Calu3 (cell line): ENCODE data around the gene SRSF3. TPM values are rescaled to one million over a fixed set of nuclear protein-coding genes. Genes with fewer than 3 reads are reported as not detected.

Experiments
- BruUV-seq: library from RNA; stranded (reverse); fragments of 400-500 nt; replicated peaks from 2 replicates; lab custom pipeline; 2021; lab: Mats Ljungman, UMichigan
- CTCF ChIA-PET: fragments of 300-600 bp; sonication (Branson Sonifier 250); formaldehyde crosslinking; loops from one replicate; lab custom pipeline; 2022; ENCODE audit warnings: antibody characterized with exemption; lab: Charles Lee
- DNase-seq: peaks from one replicate; pipeline ENCODE4 v3.0.0; 2022
- H3K27ac Mint-ChIP-seq: one replicate; pipeline ENCODE4 v1.8.0; 2022; ENCODE audit warnings: mixed read lengths; ENCODE audit not compliant: unreplicated experiment
- H3K27me3 Mint-ChIP-seq: one replicate; pipeline ENCODE4 v1.8.0; 2022; ENCODE audit warnings: mixed read lengths; ENCODE audit not compliant: unreplicated experiment
- H3K36me3 Mint-ChIP-seq: one replicate; pipeline ENCODE4 v1.8.0; 2022; ENCODE audit warnings: mild to moderate bottlenecking, moderate library complexity, mixed read lengths; ENCODE audit not compliant: insufficient read depth, unreplicated experiment
- H3K4me1 Mint-ChIP-seq: one replicate; pipeline ENCODE4 v1.8.0; 2022; ENCODE audit warnings: mild to moderate bottlenecking, low read depth, mixed read lengths; ENCODE audit not compliant: unreplicated experiment
- H3K4me3 Mint-ChIP-seq: one replicate; pipeline ENCODE4 v1.8.0; 2022; ENCODE audit warnings: mild to moderate bottlenecking, low read depth, moderate library complexity, mixed read lengths; ENCODE audit not compliant: unreplicated experiment
- H3K9me3 Mint-ChIP-seq: one replicate; pipeline ENCODE4 v1.8.0; 2022; ENCODE audit warnings: low read depth, mixed read lengths; ENCODE audit not compliant: unreplicated experiment
- intact Hi-C: fragments of 100-400 bp; cut with micrococcal nuclease; formaldehyde crosslinking; loops from one replicate; pipeline ENCODE4 v1.10.0; 2022; ENCODE audit not compliant: unreplicated experiment
- total RNA-seq: library from RNA; stranded (reverse); gene quantifications from 2 replicates; pipeline ENCODE4 v1.2.3, GENCODE V29; 2022
- TF ChIP-seq, protein P1 (sequence below): fragments of 200-600 bp; IDR thresholded peaks from one replicate; pipeline ENCODE4 v1.8.0; 2022; ENCODE audit warnings: antibody characterized with exemption; ENCODE audit not compliant: unreplicated experiment

SRSF3 gene
- total RNA-seq, 1 experiment from 2014 or later, result 370 TPM

DNA sequence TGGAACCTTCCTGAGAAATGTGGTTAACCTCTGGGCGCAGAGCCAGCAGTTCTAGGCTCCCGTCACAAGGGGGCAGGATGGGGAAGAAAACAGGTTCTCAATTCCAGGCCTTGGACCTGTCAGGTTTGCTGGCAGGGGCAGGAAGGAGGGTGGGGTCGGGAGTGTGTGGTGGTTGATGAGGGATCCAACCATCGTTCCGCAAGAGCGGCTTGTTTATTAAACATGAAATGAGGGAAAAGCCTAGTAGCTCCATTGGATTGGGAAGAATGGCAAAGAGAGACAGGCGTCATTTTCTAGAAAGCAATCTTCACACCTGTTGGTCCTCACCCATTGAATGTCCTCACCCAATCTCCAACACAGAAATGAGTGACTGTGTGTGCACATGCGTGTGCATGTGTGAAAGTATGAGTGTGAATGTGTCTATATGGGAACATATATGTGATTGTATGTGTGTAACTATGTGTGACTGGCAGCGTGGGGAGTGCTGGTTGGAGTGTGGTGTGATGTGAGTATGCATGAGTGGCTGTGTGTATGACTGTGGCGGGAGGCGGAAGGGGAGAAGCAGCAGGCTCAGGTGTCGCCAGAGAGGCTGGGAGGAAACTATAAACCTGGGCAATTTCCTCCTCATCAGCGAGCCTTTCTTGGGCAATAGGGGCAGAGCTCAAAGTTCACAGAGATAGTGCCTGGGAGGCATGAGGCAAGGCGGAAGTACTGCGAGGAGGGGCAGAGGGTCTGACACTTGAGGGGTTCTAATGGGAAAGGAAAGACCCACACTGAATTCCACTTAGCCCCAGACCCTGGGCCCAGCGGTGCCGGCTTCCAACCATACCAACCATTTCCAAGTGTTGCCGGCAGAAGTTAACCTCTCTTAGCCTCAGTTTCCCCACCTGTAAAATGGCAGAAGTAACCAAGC lies 29.6 kb downstream of the SRSF3 start:
- BruUV-seq, result no TSS peak
- TF ChIP-seq, protein P1, sequence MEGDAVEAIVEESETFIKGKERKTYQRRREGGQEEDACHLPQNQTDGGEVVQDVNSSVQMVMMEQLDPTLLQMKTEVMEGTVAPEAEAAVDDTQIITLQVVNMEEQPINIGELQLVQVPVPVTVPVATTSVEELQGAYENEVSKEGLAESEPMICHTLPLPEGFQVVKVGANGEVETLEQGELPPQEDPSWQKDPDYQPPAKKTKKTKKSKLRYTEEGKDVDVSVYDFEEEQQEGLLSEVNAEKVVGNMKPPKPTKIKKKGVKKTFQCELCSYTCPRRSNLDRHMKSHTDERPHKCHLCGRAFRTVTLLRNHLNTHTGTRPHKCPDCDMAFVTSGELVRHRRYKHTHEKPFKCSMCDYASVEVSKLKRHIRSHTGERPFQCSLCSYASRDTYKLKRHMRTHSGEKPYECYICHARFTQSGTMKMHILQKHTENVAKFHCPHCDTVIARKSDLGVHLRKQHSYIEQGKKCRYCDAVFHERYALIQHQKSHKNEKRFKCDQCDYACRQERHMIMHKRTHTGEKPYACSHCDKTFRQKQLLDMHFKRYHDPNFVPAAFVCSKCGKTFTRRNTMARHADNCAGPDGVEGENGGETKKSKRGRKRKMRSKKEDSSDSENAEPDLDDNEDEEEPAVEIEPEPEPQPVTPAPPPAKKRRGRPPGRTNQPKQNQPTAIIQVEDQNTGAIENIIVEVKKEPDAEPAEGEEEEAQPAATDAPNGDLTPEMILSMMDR, result peak; percentile 92
- no peak overlapping the region for H3K4me3 Mint-ChIP-seq

DNA sequence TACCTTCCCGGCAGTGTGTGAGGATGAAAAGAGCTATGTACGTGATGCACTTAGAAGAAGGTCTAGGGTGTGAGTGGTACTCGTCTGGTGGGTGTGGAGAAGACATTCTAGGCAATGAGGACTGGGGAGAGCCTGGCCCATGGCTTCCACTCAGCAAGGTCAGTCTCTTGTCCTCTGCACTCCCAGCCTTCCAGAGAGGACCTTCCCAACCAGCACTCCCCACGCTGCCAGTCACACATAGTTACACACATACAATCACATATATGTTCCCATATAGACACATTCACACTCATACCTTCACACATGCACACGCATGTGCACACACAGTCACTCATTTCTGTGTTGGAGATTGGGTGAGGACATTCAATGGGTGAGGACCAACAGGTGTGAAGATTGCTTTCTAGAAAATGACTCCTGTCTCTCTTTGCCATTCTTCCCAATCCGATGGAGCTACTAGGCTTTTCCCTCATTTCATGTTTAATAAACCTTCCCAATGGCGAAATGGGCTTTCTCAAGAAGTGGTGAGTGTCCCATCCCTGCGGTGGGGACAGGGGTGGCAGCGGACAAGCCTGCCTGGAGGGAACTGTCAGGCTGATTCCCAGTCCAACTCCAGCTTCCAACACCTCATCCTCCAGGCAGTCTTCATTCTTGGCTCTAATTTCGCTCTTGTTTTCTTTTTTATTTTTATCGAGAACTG lies 30.4 kb downstream of the SRSF3 start:
- H3K27me3 Mint-ChIP-seq, result no peaks in the 10 kb centered on the region

More for the DNA sequence above, 29.6 kb downstream of the SRSF3 start:
- intact Hi-C loops, result loop anchor here (1.0 to 2.0 kb wide), 4 partner anchors 55 to 135 kb away; partner anchors contain the start of gene CDKN1A
- CTCF ChIA-PET, result interaction anchor here (0.6 to 2.0 kb wide), 4 partner anchors 43 to 146 kb away, joined by 3 to 6 read pairs (median 4); partner anchors contain the start of gene CDKN1A
- H3K27me3 Mint-ChIP-seq, result no peaks in the 10 kb centered on the region
- peaks cover 37% of the 10 kb centered on the region for H3K4me1 Mint-ChIP-seq
- H3K36me3 Mint-ChIP-seq, result peaks cover 14% of the 10 kb centered on the region
- peak overlapping the region; percentile 0 for H3K27ac Mint-ChIP-seq
- DNase-seq, result peak; percentile 92
- H3K9me3 Mint-ChIP-seq, result no peaks in the 10 kb centered on the region

DNA sequence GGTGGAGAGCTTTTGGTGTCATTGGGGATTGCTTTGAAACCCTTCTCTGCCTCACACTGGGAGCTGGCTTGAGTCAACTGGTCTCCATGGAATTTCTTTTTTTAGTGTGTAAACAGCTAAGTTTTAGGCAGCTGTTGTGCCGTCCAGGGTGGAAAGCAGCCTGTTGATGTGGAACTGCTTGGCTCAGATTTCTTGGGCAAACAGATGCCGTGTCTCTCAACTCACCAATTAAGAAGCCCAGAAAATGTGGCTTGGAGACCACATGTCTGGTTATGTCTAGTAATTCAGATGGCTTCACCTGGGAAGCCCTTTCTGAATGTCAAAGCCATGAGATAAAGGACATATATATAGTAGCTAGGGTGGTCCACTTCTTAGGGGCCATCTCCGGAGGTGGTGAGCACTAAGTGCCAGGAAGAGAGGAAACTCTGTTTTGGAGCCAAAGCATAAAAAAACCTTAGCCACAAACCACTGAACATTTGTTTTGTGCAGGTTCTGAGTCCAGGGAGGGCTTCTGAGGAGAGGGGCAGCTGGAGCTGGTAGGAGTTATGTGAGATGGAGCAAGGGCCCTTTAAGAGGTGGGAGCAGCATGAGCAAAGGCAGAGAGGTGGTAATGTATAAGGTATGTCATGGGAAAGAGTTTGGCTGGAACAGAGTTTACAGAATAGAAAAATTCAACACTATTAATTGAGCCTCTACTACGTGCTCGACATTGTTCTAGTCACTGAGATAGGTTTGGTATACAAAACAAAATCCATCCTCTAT lies 31.2 kb downstream of the SRSF3 start:
- Mint-ChIP-seq H3K36me3 (peaks cover 11% of the 10 kb centered on the region), H3K27me3 (no peaks in the 10 kb centered on the region), H3K4me1 (peaks cover 33% of the 10 kb centered on the region), H3K4me3 (no peak overlapping the region), H3K27ac (no peak overlapping the region), H3K9me3 (no peaks in the 10 kb centered on the region)
- CTCF ChIA-PET, result interaction anchor here (1.7 to 2.0 kb wide), 2 partner anchors 42 to 53 kb away, joined by 4 to 6 read pairs; partner anchors contain the start of gene CDKN1A
- TF ChIP-seq, protein P1, result no peak
- no peak for DNase-seq
- no TSS peak for BruUV-seq
- intact Hi-C loops, result no loop called here

More for the DNA sequence above, 30.4 kb downstream of the SRSF3 start:
- Mint-ChIP-seq H3K36me3 (peaks cover 14% of the 10 kb centered on the region), H3K4me1 (peaks cover 33% of the 10 kb centered on the region), H3K4me3 (no peak overlapping the region), H3K27ac (no peak overlapping the region), H3K9me3 (no peaks in the 10 kb centered on the region)
- TF ChIP-seq, protein P1, result no peak
- no peak for DNase-seq
- no TSS peak for BruUV-seq
- CTCF ChIA-PET, result interaction anchor here (0.6 to 2.0 kb wide), 3 partner anchors 42 to 134 kb away, joined by 4 to 6 read pairs (median 4); partner anchors contain the start of gene CDKN1A
- intact Hi-C loops, result no loop called here

DNA sequence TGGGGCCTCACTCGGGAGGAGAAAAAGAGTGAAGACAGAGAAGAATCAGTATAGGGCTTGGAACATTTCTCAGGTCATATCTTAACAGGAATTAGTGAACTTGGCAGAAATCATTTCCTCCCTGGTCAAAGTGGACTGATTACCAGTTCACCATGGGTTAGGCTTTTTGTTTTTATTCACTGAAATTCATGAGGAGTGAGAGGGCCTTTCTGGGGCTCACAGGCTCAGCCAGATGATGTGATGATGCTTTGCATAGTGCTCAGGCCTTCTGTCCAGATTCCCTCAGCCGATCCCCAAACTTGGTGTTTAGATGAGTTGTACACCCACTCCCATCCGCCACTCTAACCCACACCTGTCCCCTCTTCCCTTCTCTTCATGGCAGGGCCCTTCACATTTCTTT lies 32.5 kb downstream of the SRSF3 start:
- TF ChIP-seq, protein P1, result no peak
- no peaks in the 10 kb centered on the region for H3K9me3 Mint-ChIP-seq
- no TSS peak for BruUV-seq
- CTCF ChIA-PET, result no interaction called here
- peaks cover 33% of the 10 kb centered on the region for H3K4me1 Mint-ChIP-seq
- intact Hi-C loops, result no loop called here
- no peak overlapping the region for H3K27ac Mint-ChIP-seq
- H3K27me3 Mint-ChIP-seq, result no peaks in the 10 kb centered on the region
- no peak overlapping the region for H3K4me3 Mint-ChIP-seq
- no peak for DNase-seq
- peaks cover 9% of the 10 kb centered on the region for H3K36me3 Mint-ChIP-seq
